Endothelial cell of umbilical vein (primary cell): ENCODE results near the gene LRP1.

ENCODE experiments used
- CTCF ChIP-seq, 2 donors: IDR thresholded peaks; 1 replicate in 1 of 2; 2 replicates in 1 of 2; pipeline ENCODE4 v1.5.1; 2011; ENCODE audit warnings: low read length in 2 of 2, mild to moderate bottlenecking in 2 of 2, moderate library complexity in 2 of 2, control low read depth in 1 of 2, inconsistent platforms in 1 of 2, low read depth in 1 of 2; ENCODE audit not compliant: insufficient read depth in 1 of 2; ENCODE audit errors: extremely low read depth in 1 of 2
- POLR2AphosphoS5 ChIP-seq: IDR thresholded peaks from 2 replicates; pipeline ENCODE4 v1.6.1; 2012; ENCODE audit warnings: low read depth, mild to moderate bottlenecking, control low read depth, low read length, moderate library complexity; ENCODE audit not compliant: insufficient read depth
- TF ChIP-seq, protein P1 (sequence below): IDR thresholded peaks from 2 replicates; pipeline ENCODE4 v1.6.1; 2011; ENCODE audit not compliant: insufficient read depth, insufficient read length

- TF ChIP-seq CTCF (IDR thresholded peaks at IDR 0.05; ENCODE audit: extremely low read depth in 1 of 2, insufficient read depth in 1 of 2, low read depth in 1 of 2, low read length in 2 of 2) (no peak), POLR2AphosphoS5 (no peak)
- TF ChIP-seq, protein P1, sequence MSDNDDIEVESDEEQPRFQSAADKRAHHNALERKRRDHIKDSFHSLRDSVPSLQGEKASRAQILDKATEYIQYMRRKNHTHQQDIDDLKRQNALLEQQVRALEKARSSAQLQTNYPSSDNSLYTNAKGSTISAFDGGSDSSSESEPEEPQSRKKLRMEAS: no peak
Measured at GRCh38 chr12:57255916-57256315, 127.6 kb downstream of the LRP1 start.
